RWPE1 (cell line): ENCODE data around the gene RRP9.

Experiments used
- CTCF ChIA-PET: fragments of 350-600 bp; sonication (Branson Sonifier 250); formaldehyde crosslinking; extraction: SDS; loops from one replicate; lab custom pipeline; 2021; lab: Yijun Ruan, JAX
- POLR2A ChIA-PET: fragments of 400-600 bp; formaldehyde crosslinking; extraction: SDS; loops from one replicate; lab custom pipeline; 2020; ENCODE audit warnings: antibody characterized with exemption; ENCODE audit not compliant: low non-redundant PET; lab: Yijun Ruan, JAX
- DNase-seq: peaks from one replicate; pipeline ENCODE4 v3.0.0; 2012; ENCODE audit warnings: low spot score
- H3K27ac ChIP-seq: fragments of 450-650 bp; 2 replicates; pipeline ENCODE4 v1.5.1; 2017
- CTCF ChIP-seq: fragments of 450-650 bp; conservative IDR thresholded peaks from 2 replicates; pipeline ENCODE4 v1.5.1; 2017; ENCODE audit warnings: low read depth, mild to moderate bottlenecking

Gene RRP9

GRCh38 chr3:51962854-51963530 is 21.3 kb upstream of the RRP9 start:
- CTCF ChIA-PET, result interaction anchor here (0.5 kb wide), 1 partner anchor 39 kb away, joined by 4 read pairs; no protein-coding TSS in a partner anchor

GRCh38 chr3:51961602-51962569 is 20.2 kb upstream of the RRP9 start:
- no peak for DNase-seq
- H3K27ac ChIP-seq, result peak overlapping the region; percentile 35
- ChIA-PET POLR2A (no interaction called here), CTCF (interaction anchor here (0.5 to 1.0 kb wide), 2 partner anchors 11 to 40 kb away, joined by 3 to 4 read pairs; no protein-coding TSS in a partner anchor)
- no peak for TF ChIP-seq CTCF

More at GRCh38 chr3:51962854-51963530, 21.3 kb upstream of the RRP9 start:
- POLR2A ChIA-PET, result no interaction called here
- no peak for DNase-seq
- TF ChIP-seq CTCF, result no peak
- H3K27ac ChIP-seq, result 0 out of 2 replicates have a peak overlapping the region, but pooled peaks have one; percentile 35

- TF ChIP-seq CTCF, result no peak
- H3K27ac ChIP-seq, result no peak overlapping the region; the same call in 1 of the 2 replicates
- ChIA-PET CTCF (interaction anchor here (1.0 kb wide), 1 partner anchor 12 kb away, joined by 3 read pairs; no protein-coding TSS in a partner anchor), POLR2A (no interaction called here)
- no peak for DNase-seq
Measured at GRCh38 chr3:51961011-51961410, 19.3 kb upstream of the RRP9 start.

- H3K27ac ChIP-seq, result no peak overlapping the region
- DNase-seq, result no peak
- POLR2A ChIA-PET, result no interaction called here
- CTCF ChIA-PET, result interaction anchor here (1.0 kb wide), 1 partner anchor 13 kb away, joined by 3 read pairs; no protein-coding TSS in a partner anchor
- TF ChIP-seq CTCF, result no peak
Measured at GRCh38 chr3:51960386-51960785, 18.7 kb upstream of the RRP9 start.

- TF ChIP-seq CTCF, result no peak
- DNase-seq, result no peak
- CTCF ChIA-PET, result no interaction called here
- POLR2A ChIA-PET, result no interaction called here
- H3K27ac ChIP-seq, result peak overlapping the region; percentile 1; the same call in 1 of the 2 replicates
Measured at GRCh38 chr3:51959651-51960050, 17.9 kb upstream of the RRP9 start.
